HepG2 (cell line): ENCODE results near the gene PTGDS. TPM values are rescaled to one million over a fixed set of nuclear protein-coding genes. Genes with fewer than 3 reads are reported as not detected.

Experiments used
- AGO1 ChIP-seq: fragments of 200-400 bp; formaldehyde crosslinking; IDR thresholded peaks from 2 replicates; pipeline ENCODE4 v1.6.1; 2017; ENCODE audit warnings: mild to moderate bottlenecking, low read depth, low read length, moderate library complexity; ENCODE audit not compliant: poor library complexity, severe bottlenecking
- BCL6 ChIP-seq: IDR thresholded peaks from 2 replicates; pipeline ENCODE4 v1.6.1; 2016; ENCODE audit warnings: missing genetic modification reagents, missing compliant biosample characterization
- CERS6 ChIP-seq: sonication (generic); formaldehyde crosslinking; IDR thresholded peaks from 2 replicates; pipeline ENCODE4 v1.5.0; 2020; ENCODE audit warnings: missing genetic modification reagents
- ERF ChIP-seq: IDR thresholded peaks from 2 replicates; pipeline ENCODE4 v1.6.1; 2018; ENCODE audit warnings: missing biosample characterization, missing genetic modification reagents
- HCFC1 ChIP-seq: fragments of 150-350 bp; IDR thresholded peaks from 2 replicates; pipeline ENCODE4 v1.6.1; 2014; ENCODE audit warnings: low read depth, low read length
- KDM2A ChIP-seq: sonication (generic); formaldehyde crosslinking; IDR thresholded peaks from 2 replicates; pipeline ENCODE4 v1.4.0; 2020; ENCODE audit warnings: low read depth, missing genetic modification reagents, borderline replicate concordance
- MXD3 ChIP-seq: IDR thresholded peaks from 2 replicates; pipeline ENCODE4 v1.6.1; 2016; ENCODE audit warnings: mild to moderate bottlenecking, missing biosample characterization, missing genetic modification reagents
- NR0B2 ChIP-seq: sonication (generic); formaldehyde crosslinking; IDR thresholded peaks from 2 replicates; pipeline ENCODE4 v1.4.0; 2020; ENCODE audit warnings: mild to moderate bottlenecking, missing genetic modification reagents
- PAXIP1 ChIP-seq: sonication (generic); formaldehyde crosslinking; conservative IDR thresholded peaks from 2 replicates; pipeline ENCODE4 v1.4.0; 2020; ENCODE audit warnings: mild to moderate bottlenecking, missing genetic modification reagents, moderate library complexity
- RXRB ChIP-seq: IDR thresholded peaks from 2 replicates; pipeline ENCODE4 v1.6.1; 2016; ENCODE audit warnings: borderline replicate concordance, missing genetic modification reagents, missing compliant biosample characterization
- TCF12 ChIP-seq, 2 experiments: fragments of 450-650 bp in 1 of 2; sonication (generic) in 1 of 2; formaldehyde crosslinking in 1 of 2; IDR thresholded peaks; 2 replicates each; pipeline versions ENCODE4 v1.6.1 to v1.8.0; 2017 to 2022; ENCODE audit warnings: antibody characterized with exemption in 1 of 2, mild to moderate bottlenecking in 1 of 2, missing genetic modification reagents in 1 of 2, moderate library complexity in 1 of 2
- TEAD2 ChIP-seq: sonication (generic); formaldehyde crosslinking; IDR thresholded peaks from 2 replicates; pipeline ENCODE4 v1.9.0; 2021; ENCODE audit warnings: missing genetic modification reagents
- TSC22D2 ChIP-seq: sonication (generic); formaldehyde crosslinking; IDR thresholded peaks from 2 replicates; pipeline ENCODE4 v1.5.1; 2020; ENCODE audit warnings: missing genetic modification reagents, mild to moderate bottlenecking, borderline replicate concordance
- ZBTB34 ChIP-seq: sonication (generic); formaldehyde crosslinking; IDR thresholded peaks from 2 replicates; pipeline ENCODE4 v1.8.0; 2022; ENCODE audit warnings: mild to moderate bottlenecking, missing genetic modification reagents
- ZFAT ChIP-seq: sonication (generic); formaldehyde crosslinking; conservative IDR thresholded peaks from 2 replicates; pipeline ENCODE4 v1.8.1; 2023; ENCODE audit warnings: missing genetic modification reagents, inconsistent platforms
- ZNF264 ChIP-seq: sonication (generic); formaldehyde crosslinking; IDR thresholded peaks from 2 replicates; pipeline ENCODE4 v1.4.0; 2020; ENCODE audit warnings: missing genetic modification reagents
- ZNF44 ChIP-seq: sonication (generic); formaldehyde crosslinking; IDR thresholded peaks from 2 replicates; pipeline ENCODE4 v1.5.1; 2020; ENCODE audit warnings: mild to moderate bottlenecking, missing genetic modification reagents
- ZNF598 ChIP-seq: sonication (generic); formaldehyde crosslinking; IDR thresholded peaks from 2 replicates; pipeline ENCODE4 v1.5.1; 2020; ENCODE audit warnings: mild to moderate bottlenecking, missing genetic modification reagents, borderline replicate concordance
- ZNF777 ChIP-seq: sonication (generic); formaldehyde crosslinking; IDR thresholded peaks from 2 replicates; pipeline ENCODE4 v1.4.0; 2020; ENCODE audit warnings: missing genetic modification reagents
- polyA plus RNA-seq, 8 experiments: library from polyadenylated mRNA; depleted of rRNA in 3 of 8; stranded (reverse) in 7 of 8; unstranded in 1 of 8; fragments of >200 nt; fragmentation: Illumina TruSeq in 4 of 8; extraction: Trizol in 4 of 8; gene quantifications; 2 replicates each; pipeline versions ENCODE4 v1.2.1 to v1.2.3, GENCODE V29; 2011 to 2016; ENCODE audit warnings: low read depth in 4 of 8, missing spikeins in 1 of 8, mixed read lengths in 1 of 8; ENCODE audit not compliant: insufficient read depth in 1 of 8
- total RNA-seq, 5 experiments: library from RNA; depleted of rRNA; stranded (reverse); fragments of >200 nt; fragmentation: Illumina TruSeq; extraction: Trizol; gene quantifications; 2 replicates each; pipeline ENCODE4 v1.2.3, GENCODE V29; 2016; ENCODE audit warnings: low read depth in 1 of 5
- TF ChIP-seq, protein P1 (sequence below): sonication (generic); formaldehyde crosslinking; IDR thresholded peaks from 2 replicates; pipeline ENCODE4 v1.9.0; 2022; ENCODE audit warnings: missing genetic modification reagents, mild to moderate bottlenecking, borderline replicate concordance

Gene PTGDS
- total and polyA plus RNA-seq, 2 of the 13 experiments (the other 11 are each of a cell fraction or from before 2014, with no cell fraction given), result 0.33 to 0.50 TPM

DNA sequence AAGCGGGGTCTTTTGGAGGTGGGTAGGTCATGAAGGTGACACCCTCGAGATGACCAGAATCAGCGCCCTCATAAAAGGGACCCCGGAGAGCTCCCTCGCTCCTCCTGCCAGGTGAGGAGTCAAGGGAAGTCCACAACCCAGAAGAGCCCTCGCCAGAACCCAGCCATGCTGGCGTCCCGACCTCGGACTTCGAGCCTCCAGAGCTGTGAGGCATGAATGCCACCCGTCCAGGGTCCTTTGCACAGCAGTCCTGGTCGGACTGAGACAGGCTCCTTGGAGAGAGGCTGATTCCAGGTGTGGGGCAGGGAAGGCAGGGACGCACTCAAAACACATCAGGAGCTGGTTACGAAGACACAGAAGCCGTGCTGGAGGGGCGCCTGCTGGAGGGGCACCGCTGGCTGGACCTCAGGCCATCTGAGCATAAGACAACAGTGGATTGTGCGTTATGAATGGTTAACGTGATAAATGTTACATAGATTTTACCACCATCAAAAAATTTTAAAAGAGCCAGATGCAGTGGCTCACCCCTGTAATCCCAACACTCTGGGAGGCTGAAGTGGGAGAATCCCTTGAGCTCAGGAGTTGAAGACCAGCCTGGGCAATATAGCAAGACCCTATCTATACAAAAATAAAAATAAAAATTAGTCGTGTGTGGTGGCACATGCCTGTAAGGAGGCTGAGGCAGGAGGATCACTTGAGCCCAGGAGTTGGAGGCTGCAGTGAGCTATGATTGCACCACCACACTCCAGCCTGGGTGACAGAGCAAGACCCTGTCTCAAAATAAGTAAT is 24.7 kb downstream of the PTGDS start (continued):
- TF ChIP-seq TSC22D2 (no peak), TCF12 (IDR thresholded peaks at IDR 0.05) (no peak), TCF12 (CRISPR knock-in tag; IDR thresholded peaks at IDR 0.05) (no peak), TEAD2 (CRISPR knock-in tag) (no peak), BCL6 (CRISPR knock-in tag) (no peak), MXD3 (0 out of 2 replicates have a peak, but pooled peaks have one; percentile 41), ZFAT (CRISPR knock-in tag) (no peak), ZNF777 (CRISPR knock-in tag) (peak; percentile 78), PAXIP1 (CRISPR knock-in tag) (no peak), ZNF264 (CRISPR knock-in tag) (no peak), HCFC1 (no peak), ZBTB34 (no peak), NR0B2 (CRISPR knock-in tag) (no peak), ZNF598 (CRISPR knock-in tag) (peak; percentile 54; the same call in 1 of the 2 replicates), CERS6 (no peak), AGO1 (no peak), KDM2A (peak; percentile 41; the same call in 1 of the 2 replicates), ERF (0 out of 2 replicates have a peak, but pooled peaks have one; percentile 44), ZNF44 (CRISPR knock-in tag) (no peak), RXRB (CRISPR knock-in tag) (0 out of 2 replicates have a peak, but pooled peaks have one; percentile 9)
- TF ChIP-seq, protein P1, sequence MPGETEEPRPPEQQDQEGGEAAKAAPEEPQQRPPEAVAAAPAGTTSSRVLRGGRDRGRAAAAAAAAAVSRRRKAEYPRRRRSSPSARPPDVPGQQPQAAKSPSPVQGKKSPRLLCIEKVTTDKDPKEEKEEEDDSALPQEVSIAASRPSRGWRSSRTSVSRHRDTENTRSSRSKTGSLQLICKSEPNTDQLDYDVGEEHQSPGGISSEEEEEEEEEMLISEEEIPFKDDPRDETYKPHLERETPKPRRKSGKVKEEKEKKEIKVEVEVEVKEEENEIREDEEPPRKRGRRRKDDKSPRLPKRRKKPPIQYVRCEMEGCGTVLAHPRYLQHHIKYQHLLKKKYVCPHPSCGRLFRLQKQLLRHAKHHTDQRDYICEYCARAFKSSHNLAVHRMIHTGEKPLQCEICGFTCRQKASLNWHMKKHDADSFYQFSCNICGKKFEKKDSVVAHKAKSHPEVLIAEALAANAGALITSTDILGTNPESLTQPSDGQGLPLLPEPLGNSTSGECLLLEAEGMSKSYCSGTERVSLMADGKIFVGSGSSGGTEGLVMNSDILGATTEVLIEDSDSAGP (CRISPR knock-in tag), result 0 out of 2 replicates have a peak, but pooled peaks have one; percentile 15
